Activated naive CD4-positive, alpha-beta T cell treated with anti-CD3 and anti-CD28 coated beads, Interleukin-2, amount 10 ng/mL, durations not matched to agents 7 days and 5 days (primary cell): ENCODE measurements around the gene ECI1.

Experiments used
- CTCF ChIA-PET: fragments of 350-600 bp; sonication (Branson Sonifier 250); formaldehyde crosslinking; loops from one replicate; lab custom pipeline; 2021; ENCODE audit warnings: antibody characterized with exemption; lab: Charles Lee
- DNase-seq: peaks from one replicate; pipeline ENCODE4 v3.0.0-alpha.2; 2020
- H3K27ac Mint-ChIP-seq: one replicate; pipeline ENCODE4 v1.8.0; 2021; ENCODE audit warnings: mild to moderate bottlenecking, moderate library complexity, mixed read lengths
- H3K27me3 Mint-ChIP-seq: one replicate; pipeline ENCODE4 v1.8.0; 2021; ENCODE audit warnings: mild to moderate bottlenecking, mixed read lengths
- H3K36me3 Mint-ChIP-seq: one replicate; pipeline ENCODE4 v1.8.0; 2021; ENCODE audit warnings: mixed read lengths
- H3K4me1 Mint-ChIP-seq: one replicate; pipeline ENCODE4 v1.8.0; 2021; ENCODE audit warnings: mixed read lengths
- H3K4me3 Mint-ChIP-seq: one replicate; pipeline ENCODE4 v1.8.0; 2021; ENCODE audit warnings: mild to moderate bottlenecking, moderate library complexity, mixed read lengths
- H3K9me3 Mint-ChIP-seq: one replicate; pipeline ENCODE4 v1.8.0; 2021; ENCODE audit warnings: mixed read lengths

Gene ECI1

DNA sequence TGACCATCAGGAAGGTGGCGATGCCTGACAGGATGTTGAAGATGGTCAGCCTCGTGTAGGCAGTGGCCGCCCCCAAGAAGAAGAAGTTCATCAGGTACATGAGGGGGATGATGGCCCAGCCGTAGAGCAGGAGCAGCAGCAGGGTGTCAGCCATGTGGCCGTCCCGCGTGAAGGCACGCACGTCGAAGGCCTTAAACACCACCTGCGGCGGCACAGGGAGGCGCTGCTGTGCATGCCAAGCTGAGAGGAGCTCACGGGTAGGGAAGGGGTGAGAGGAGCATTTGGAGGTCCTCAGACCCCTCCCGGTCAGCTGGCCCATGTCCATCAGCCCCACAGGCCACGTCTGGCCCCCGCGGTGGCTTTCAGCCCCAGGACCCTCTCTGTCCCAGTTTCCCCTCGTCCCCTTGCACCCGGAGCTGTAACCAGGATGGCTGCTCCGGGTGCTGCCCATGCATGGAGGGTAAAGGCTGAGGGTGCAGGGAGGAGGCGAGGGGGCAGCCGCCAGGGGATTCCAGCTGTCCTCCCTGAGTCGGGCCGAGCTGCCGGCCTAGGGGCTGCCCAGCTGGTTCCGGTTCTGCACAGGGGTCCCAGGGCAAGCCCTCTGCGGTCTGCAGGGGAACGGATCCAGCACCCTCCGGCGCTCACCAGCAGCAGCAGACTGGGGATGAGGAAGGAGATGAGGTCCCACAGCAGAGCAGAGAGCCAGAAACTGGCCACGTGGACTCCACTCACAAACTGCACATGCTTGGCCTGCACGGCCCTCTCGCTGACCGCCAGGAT, 33.6 kb upstream of the ECI1 start:
- CTCF ChIA-PET, result no interaction called here
- H3K4me1 Mint-ChIP-seq, result no peaks in the 10 kb centered on the region
- H3K4me3 Mint-ChIP-seq, result no peak overlapping the region
- no peaks in the 10 kb centered on the region for H3K27me3 Mint-ChIP-seq
- no peaks in the 10 kb centered on the region for H3K9me3 Mint-ChIP-seq
- no peaks in the 10 kb centered on the region for H3K36me3 Mint-ChIP-seq
- no peak overlapping the region for H3K27ac Mint-ChIP-seq
- no peak for DNase-seq

DNA sequence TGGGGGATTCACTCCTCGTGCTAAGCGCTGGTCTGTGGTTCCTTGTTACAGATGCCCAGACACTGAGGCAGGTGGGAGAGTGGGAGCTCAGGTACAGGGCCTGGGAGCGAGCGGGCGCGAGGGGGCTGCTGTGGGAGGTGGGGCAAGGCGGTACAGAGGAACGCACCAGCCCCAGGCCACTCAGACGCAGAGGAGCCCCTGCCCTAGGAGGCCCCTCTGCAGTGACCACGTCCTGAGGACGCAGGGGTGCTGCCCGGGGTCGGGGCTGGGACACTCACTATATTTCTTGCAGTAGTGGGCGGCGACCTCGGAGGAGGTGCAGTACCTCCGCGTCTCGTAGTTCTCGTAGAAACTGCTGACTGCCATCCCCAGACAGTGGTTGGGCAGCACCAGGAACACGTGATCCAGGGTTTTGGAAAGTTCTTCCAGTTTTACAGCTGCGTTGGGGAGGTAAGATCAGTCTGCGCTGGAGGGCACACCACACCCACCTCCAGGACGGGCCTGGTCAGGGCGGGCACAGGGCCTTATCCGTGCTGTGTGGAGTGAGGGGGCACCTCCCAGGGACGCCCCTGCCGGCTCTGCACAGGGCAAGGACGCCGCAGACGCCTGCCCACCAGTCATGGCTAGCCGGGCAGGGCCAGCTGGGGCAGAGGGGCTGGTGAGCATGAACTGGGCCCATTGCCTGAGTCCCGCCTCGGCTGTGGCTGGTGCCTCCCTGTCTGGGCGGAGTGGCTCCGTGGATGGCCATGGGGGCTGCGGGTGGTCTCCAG, 32.8 kb upstream of the ECI1 start:
- Mint-ChIP-seq H3K27ac (no peak overlapping the region), H3K9me3 (no peaks in the 10 kb centered on the region), H3K4me1 (no peaks in the 10 kb centered on the region), H3K27me3 (no peaks in the 10 kb centered on the region), H3K36me3 (no peaks in the 10 kb centered on the region), H3K4me3 (no peak overlapping the region)
- CTCF ChIA-PET, result no interaction called here
- no peak for DNase-seq

DNA sequence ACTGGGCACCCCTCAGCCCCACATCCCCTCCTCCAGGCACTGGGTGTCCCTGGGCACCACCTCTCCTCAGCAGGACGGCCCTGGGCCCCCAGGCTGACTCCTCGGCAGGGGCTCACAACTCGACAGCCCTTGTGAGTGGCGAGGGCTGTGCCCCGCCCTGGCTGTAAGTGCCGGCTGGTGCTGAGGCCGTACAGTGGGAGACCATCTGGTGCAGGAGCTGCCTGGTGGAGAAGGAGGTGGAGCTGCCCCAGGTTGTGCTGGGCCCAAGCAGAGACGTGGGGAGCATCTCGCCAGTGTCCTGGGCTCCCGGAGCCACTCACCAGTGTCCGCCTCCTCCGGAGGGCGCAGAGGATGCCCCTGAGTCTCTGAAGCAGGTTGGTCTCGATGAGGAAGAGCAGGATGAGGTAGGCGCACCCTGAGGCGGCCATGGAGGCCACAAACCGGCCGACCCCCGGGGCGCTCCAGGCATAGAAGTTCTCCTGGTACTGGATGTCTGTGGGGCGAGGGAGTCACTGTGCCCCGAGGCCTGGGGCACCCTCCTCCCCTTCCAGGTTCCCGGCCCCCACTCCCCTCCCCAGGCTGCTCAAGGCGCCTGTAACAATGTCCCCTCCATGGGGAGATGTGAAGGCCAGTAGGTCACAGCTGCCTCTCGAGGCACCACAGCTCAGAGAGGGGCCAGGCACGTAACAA, 31.6 kb upstream of the ECI1 start:
- H3K4me1 Mint-ChIP-seq, result no peaks in the 10 kb centered on the region
- no peaks in the 10 kb centered on the region for H3K27me3 Mint-ChIP-seq
- DNase-seq, result no peak
- CTCF ChIA-PET, result no interaction called here
- H3K4me3 Mint-ChIP-seq, result no peak overlapping the region
- no peaks in the 10 kb centered on the region for H3K9me3 Mint-ChIP-seq
- no peak overlapping the region for H3K27ac Mint-ChIP-seq
- no peaks in the 10 kb centered on the region for H3K36me3 Mint-ChIP-seq

DNA sequence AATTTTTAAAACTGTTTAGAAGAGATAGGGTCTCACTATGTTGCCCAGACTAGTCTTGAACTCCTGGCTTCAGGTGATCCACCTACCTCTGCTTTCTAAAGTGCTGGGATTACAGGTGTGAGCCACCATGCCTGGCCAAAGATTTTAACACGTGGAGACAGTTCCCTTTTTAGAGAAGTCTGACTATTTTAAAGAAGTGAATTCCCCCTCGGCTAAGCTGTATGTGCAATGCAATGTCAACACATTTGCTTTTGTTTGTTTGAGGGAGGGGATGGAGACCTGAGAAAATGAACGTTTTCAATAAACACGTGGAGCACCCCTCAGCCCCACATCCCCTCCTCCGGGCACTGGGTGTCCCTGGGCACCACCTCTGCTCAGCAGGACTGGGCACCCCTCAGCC, 30.9 kb upstream of the ECI1 start:
- H3K4me1 Mint-ChIP-seq, result no peaks in the 10 kb centered on the region
- H3K27me3 Mint-ChIP-seq, result no peaks in the 10 kb centered on the region
- CTCF ChIA-PET, result no interaction called here
- H3K9me3 Mint-ChIP-seq, result no peaks in the 10 kb centered on the region
- no peak for DNase-seq
- no peak overlapping the region for H3K27ac Mint-ChIP-seq
- H3K4me3 Mint-ChIP-seq, result no peak overlapping the region
- no peaks in the 10 kb centered on the region for H3K36me3 Mint-ChIP-seq

DNA sequence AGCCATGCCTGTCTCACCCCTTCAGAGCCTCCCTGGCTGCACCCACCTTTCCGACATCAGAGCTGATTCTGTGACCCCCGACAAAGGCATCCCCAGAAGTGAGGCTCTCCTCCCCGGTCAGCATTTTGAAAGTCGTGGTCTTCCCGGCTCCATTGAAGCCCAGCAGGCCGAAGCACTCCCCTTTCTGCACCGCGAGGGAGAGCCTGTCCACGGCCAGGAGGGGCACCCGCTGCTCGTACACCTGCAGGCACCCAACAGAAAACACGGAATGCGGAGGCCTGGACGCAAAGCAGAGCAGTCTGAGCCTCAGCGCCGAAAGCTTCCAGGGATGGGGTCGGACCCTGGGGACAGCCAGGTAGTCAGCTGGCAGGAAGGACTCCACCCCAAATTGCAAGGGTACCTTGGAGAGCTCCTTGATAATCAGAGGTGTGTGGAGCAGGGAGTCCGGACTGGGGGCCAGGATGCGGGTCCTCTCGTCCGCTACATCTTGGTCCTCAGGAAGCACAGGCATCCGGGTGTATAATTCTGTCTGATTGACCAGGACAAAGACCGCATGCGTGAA, 29.7 kb upstream of the ECI1 start:
- H3K36me3 Mint-ChIP-seq, result no peaks in the 10 kb centered on the region
- H3K4me3 Mint-ChIP-seq, result no peak overlapping the region
- no peaks in the 10 kb centered on the region for H3K27me3 Mint-ChIP-seq
- H3K27ac Mint-ChIP-seq, result no peak overlapping the region
- H3K9me3 Mint-ChIP-seq, result no peaks in the 10 kb centered on the region
- no peaks in the 10 kb centered on the region for H3K4me1 Mint-ChIP-seq
- CTCF ChIA-PET, result no interaction called here
- no peak for DNase-seq

DNA sequence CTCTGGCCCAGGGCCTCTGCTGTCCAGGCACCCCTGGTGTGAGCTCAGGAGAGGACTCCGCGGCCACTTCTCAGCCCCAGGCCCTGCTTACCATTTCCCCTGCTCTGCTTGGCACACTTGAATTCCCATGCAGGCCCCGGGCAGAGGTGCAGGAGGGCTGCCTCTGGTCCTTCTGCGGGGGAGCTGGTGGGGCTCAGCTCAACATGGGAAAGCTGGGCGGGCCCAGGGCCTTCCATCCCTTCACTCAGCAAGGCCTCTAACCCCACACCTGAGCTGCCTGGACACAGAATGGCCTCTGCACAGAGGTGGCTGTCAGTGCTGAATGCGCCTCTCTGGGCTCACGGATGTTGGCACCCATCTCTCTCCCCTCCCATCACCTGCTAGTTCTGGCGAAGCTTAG, 29.1 kb upstream of the ECI1 start:
- CTCF ChIA-PET, result interaction anchor here (0.6 to 0.7 kb wide), 2 partner anchors 10 to 49 kb away, joined by 3 read pairs; no protein-coding TSS in a partner anchor
- no peaks in the 10 kb centered on the region for H3K27me3 Mint-ChIP-seq
- H3K9me3 Mint-ChIP-seq, result no peaks in the 10 kb centered on the region
- H3K4me3 Mint-ChIP-seq, result no peak overlapping the region
- H3K36me3 Mint-ChIP-seq, result no peaks in the 10 kb centered on the region
- H3K27ac Mint-ChIP-seq, result no peak overlapping the region
- H3K4me1 Mint-ChIP-seq, result no peaks in the 10 kb centered on the region
- DNase-seq, result no peak

DNA sequence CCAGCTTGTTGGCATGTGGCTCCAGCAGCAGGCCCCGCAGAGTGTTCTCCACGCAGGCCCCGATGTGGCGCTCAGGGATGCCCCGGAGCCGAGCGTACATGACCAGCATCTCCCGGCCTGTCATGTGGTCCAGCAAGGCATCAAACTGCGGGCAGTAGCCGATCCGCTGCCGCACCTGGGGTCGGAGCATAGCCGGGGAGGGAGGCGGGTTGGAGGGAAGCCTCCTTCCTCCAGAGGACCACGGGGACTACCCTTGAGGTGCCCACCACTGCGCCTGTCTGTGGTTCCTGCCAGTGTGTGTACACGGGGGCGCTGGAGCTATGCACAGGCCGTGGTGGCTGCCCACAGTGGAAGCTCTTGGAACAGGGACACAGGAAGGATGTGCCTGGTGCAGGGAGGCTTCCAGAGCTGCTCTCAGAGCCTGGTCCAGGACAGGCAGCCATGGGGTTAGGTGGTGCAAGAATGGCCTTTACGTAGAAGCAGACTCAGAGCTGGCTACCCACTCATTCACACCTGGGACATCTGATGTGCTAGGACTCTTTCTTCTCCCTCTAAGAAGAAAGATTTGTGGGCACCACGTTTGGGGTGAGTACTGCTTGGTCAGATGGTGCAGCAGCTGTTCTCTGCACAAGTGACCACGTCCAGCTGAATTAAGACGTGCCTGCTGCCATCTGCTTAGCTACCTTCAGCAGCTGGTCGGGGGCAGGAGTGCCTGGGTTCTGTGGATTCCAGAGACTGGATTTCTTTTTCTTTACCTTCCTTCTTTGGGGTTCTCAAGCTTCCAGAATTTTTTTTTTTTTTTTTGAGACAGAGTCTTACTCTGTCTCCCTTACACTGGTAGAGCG, 27.8 kb upstream of the ECI1 start:
- Mint-ChIP-seq H3K27ac (no peak overlapping the region), H3K9me3 (no peaks in the 10 kb centered on the region), H3K4me3 (no peak overlapping the region), H3K36me3 (no peaks in the 10 kb centered on the region), H3K27me3 (no peaks in the 10 kb centered on the region), H3K4me1 (no peaks in the 10 kb centered on the region)
- DNase-seq, result no peak
- CTCF ChIA-PET, result interaction anchor here (1.0 to 1.1 kb wide), 2 partner anchors 17 to 58 kb away, joined by 3 read pairs; no protein-coding TSS in a partner anchor

DNA sequence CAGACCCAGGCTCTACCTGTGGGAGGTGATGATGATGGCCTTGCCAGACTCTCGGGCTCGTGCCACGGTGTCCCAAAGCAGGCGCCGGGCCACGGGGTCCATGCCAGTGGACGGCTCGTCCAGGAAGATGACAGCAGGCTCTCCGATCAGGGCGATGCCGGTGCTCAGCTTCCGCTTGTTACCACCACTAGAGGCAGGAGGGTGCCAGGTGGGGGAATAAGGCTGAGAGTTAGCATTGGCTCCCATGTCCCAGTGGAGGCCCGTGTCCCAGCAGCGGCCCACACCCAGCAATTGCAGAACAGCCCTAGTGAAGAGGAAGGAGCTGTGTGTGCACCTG, 26.9 kb upstream of the ECI1 start:
- Mint-ChIP-seq H3K27me3 (no peaks in the 10 kb centered on the region), H3K36me3 (no peaks in the 10 kb centered on the region), H3K4me1 (no peaks in the 10 kb centered on the region), H3K27ac (no peak overlapping the region), H3K9me3 (no peaks in the 10 kb centered on the region), H3K4me3 (no peak overlapping the region)
- CTCF ChIA-PET, result no interaction called here
- DNase-seq, result no peak

DNA sequence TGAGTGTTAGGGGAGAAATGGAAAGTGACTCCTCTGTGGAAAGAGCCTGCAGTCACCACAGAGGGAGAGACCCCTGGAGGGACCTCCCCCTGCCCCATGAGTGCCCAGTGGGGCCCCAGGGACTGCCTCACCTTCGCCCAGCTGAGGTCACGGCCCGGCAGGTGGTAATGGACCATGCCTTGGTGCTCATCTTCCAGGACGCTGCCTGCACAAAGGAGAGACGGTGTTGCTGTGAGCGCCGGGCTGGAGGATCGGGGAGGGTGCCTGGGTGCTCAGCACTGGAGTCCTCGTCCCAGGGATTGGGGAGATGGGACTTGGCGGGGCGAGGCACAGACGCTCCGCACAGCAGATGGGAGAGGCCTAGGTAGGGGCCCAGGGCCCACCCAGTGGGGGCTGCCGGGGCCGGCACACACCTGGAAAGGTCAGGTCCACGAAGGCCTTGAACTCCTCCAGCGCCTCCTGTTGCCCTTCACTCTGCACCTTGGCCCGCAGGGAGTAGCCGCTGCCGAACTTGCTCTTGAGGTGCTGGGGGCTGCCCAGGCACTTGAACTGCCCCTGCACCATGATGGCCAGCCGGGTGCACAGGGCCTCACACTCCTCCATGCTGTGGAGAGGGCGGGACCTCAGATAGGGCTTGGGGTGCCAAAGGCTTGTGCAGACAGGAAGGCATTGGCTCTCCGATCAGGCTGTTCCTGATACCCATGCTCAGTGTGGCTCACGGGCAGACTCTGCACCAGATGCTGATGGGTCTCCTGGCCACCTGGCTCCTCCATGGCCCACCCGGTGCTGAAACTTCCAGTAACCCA, 26.3 kb upstream of the ECI1 start:
- DNase-seq, result no peak
- H3K4me1 Mint-ChIP-seq, result no peaks in the 10 kb centered on the region
- CTCF ChIA-PET, result no interaction called here
- no peaks in the 10 kb centered on the region for H3K9me3 Mint-ChIP-seq
- H3K4me3 Mint-ChIP-seq, result no peak overlapping the region
- no peaks in the 10 kb centered on the region for H3K27me3 Mint-ChIP-seq
- H3K36me3 Mint-ChIP-seq, result no peaks in the 10 kb centered on the region
- H3K27ac Mint-ChIP-seq, result no peak overlapping the region

DNA sequence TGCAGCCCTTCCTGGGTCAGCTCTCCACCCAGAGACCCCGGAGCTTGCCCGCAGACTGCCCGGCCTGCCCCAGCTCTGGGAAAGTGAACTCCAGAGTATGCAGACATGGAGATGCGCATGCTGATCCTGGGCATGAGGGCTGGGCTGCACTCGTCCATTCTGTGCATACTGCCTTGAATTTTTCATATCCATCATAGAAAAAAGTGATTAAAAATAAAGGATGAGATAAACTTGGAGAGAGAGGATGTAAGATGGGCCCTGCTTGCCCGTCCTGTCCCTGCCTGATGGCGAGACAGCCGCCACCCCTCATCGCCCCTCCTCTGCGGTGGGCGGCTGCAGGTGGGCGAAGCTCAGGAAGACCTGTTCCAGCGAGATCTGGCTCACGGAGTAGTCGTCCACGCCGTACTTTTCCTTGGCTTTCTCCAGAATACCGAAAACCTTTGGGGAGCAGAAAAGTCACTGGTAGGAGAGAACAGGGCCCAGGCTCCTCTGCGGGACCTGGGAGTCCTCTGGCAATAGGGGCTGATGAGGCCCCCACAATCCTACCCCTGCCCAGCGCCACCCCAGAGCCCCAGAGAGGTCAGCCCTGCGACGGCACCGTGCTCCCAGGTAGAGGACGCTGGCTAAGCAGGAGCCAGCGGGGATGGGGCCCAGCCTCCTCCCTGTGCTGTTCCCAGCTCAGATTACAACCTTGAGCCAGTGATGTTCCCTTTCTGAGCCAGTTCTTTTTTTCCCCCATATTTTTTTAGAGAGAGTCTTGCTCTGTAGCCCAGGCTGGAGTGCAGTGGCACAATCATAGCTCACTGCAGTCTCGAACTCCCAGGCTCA, 25.2 kb upstream of the ECI1 start:
- CTCF ChIA-PET, result no interaction called here
- Mint-ChIP-seq H3K36me3 (no peaks in the 10 kb centered on the region), H3K27ac (no peak overlapping the region), H3K4me3 (no peak overlapping the region), H3K9me3 (no peaks in the 10 kb centered on the region), H3K4me1 (no peaks in the 10 kb centered on the region), H3K27me3 (no peaks in the 10 kb centered on the region)
- no peak for DNase-seq

DNA sequence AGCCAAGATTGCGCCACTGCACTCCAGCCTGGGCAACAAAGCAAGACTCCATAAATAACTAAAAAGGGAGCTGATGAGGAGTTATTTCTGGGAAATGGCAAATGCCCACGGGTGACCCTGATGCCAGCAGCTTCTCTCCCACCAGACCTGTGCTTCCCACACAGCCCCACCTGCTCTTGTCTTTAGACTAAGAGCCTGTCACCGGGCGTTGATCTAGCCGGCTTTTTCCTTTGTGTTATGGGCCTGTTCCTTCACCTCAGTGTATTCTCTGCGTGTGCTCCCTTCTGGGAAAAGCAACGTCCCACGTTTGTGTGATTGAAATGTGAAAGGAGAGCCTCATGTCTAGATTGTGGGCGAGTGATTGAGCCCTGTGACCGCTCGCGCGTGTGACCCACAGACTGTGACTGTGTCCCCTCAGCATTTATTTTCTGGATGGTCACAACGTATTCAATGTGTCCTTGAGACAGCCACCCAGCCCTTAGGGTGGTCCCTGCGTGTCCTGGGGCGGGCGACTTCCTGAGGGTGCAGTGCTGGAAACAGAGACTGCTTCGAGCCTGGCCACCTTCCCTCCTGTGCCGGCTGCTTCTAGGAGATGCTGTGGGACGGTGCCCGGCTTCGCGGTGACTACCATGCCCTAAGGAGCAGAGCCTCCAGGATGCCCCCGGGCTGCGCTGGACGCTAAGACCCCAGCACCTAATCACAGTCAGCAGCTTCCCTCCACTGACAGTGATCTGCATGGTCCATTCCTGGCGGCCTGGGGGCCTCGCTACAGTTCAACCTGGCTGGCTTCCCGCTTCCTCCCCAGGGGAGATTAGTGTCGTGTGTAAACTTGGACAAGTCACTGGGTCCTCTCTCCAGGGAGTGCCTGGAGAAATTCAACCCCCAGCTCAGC, 24.3 kb upstream of the ECI1 start:
- no peak overlapping the region for H3K27ac Mint-ChIP-seq
- no peaks in the 10 kb centered on the region for H3K9me3 Mint-ChIP-seq
- no peaks in the 10 kb centered on the region for H3K27me3 Mint-ChIP-seq
- DNase-seq, result no peak
- no peaks in the 10 kb centered on the region for H3K36me3 Mint-ChIP-seq
- H3K4me3 Mint-ChIP-seq, result no peak overlapping the region
- CTCF ChIA-PET, result no interaction called here
- no peaks in the 10 kb centered on the region for H3K4me1 Mint-ChIP-seq

DNA sequence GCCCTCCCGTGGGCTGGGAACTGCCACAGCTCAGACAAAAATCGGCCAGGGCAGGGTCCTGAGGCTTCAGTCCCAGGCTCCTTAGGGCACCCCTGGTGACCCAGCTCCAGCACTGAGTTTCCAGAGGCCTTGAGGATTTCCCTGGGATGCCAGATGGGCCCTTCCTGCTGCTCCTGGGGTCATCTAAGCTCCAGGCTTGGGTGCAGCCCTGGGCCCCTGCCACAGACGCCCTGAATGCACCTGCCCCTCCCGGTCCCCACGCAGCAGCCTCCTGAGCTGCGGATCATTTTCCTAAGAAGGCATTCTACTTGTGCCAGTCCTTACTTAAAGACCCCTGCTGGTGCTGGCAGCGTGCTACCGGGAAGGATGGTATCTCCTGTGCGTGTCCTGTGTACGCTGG, 22.5 kb upstream of the ECI1 start:
- CTCF ChIA-PET, result no interaction called here
- no peaks in the 10 kb centered on the region for H3K27me3 Mint-ChIP-seq
- peaks cover 13% of the 10 kb centered on the region for H3K4me1 Mint-ChIP-seq
- H3K27ac Mint-ChIP-seq, result no peak overlapping the region
- DNase-seq, result no peak
- H3K4me3 Mint-ChIP-seq, result no peak overlapping the region
- no peaks in the 10 kb centered on the region for H3K9me3 Mint-ChIP-seq
- H3K36me3 Mint-ChIP-seq, result no peaks in the 10 kb centered on the region
